ENCODE data around the gene FBXL2. TPM values are rescaled to one million over a fixed set of nuclear protein-coding genes. Genes with fewer than 3 reads are reported as not detected.

Gene FBXL2
- total and polyA plus RNA-seq, 2 of the 4 experiments (the other 2 are of a cell fraction): 15.8 to 21.0 TPM

GRCh38 chr3:33334364-33334763 lies 57.1 kb downstream of the FBXL2 start:
- Histone ChIP-seq H4K5ac (ENCODE audit: low read depth, low read length) (no peak overlapping the region), H2BK120ac (ENCODE audit: low read depth, low read length) (no peak overlapping the region), H3K27ac (ENCODE audit: insufficient read depth, low read length) (no peak overlapping the region), H3K4me3 (ENCODE audit: insufficient read depth, low read depth, low read length) (no peak overlapping the region), H2AK9ac (replicated peaks; ENCODE audit: low read depth, low read length, poor library complexity) (no peak overlapping the region), H3K9ac (ENCODE audit: low read depth, low read length) (no peak overlapping the region), H3K4ac (ENCODE audit: low read depth, low read length) (no peak overlapping the region), H4K91ac (ENCODE audit: insufficient read depth, low read depth, low read length) (no peak overlapping the region), H2BK15ac (ENCODE audit: low read depth, low read length) (no peak overlapping the region), H4K20me1 (ENCODE audit: insufficient read depth, low read length) (no peaks in the 10 kb centered on the region), H3K79me1 (ENCODE audit: low read depth in 1 of 2, low read length in 2 of 2) (no peaks in the 10 kb centered on the region), H3K9me3 (ENCODE audit: control insufficient read depth, insufficient read depth, low read length) (peaks cover 4% of the 10 kb centered on the region), H3K9me1 (ENCODE audit: insufficient read depth, low read length) (no peaks in the 10 kb centered on the region), H3K56ac (ENCODE audit: extremely low read depth, insufficient read depth, low read length) (no peak overlapping the region), H3K36me3 (ENCODE audit: control insufficient read depth, insufficient read depth, low read length) (no peaks in the 10 kb centered on the region), H3K27me3 (ENCODE audit: control insufficient read depth, insufficient read depth, low read length) (no peaks in the 10 kb centered on the region), H2BK20ac (ENCODE audit: low read depth, low read length) (no peak overlapping the region), H4K8ac (ENCODE audit: low read depth in 2 of 2, low read length in 2 of 2) (no peak overlapping the region), H3K18ac (ENCODE audit: low read depth, low read length) (no peak overlapping the region), H3K4me2 (ENCODE audit: low read depth, low read length) (no peak overlapping the region), H2AK5ac (ENCODE audit: low read depth, low read length) (no peak overlapping the region), H2BK5ac (ENCODE audit: low read depth, low read length, poor library complexity, severe bottlenecking) (no peak overlapping the region), H2AFZ (replicated peaks; ENCODE audit: low read length, poor library complexity) (no peak overlapping the region), H3K23ac (ENCODE audit: low read depth, low read length) (no peak overlapping the region), H3K4me1 (ENCODE audit: control insufficient read depth, insufficient read depth, low read length) (peaks cover 2% of the 10 kb centered on the region; the same call in 1 of the 2 replicates), H3K14ac (replicated peaks; ENCODE audit: low read depth, low read length) (no peak overlapping the region)
- DNase-seq (no peak), ATAC-seq (ENCODE audit: low read depth) (no peak)
- dilution Hi-C loops (cut with HindIII; ENCODE audit: low sequenced_read_pairs, unreplicated experiment): no loop called here
- TF ChIP-seq NFE2L2 (IDR thresholded peaks at IDR 0.05; ENCODE audit: low read depth, low read length): no peak
- no peak for TF ChIP-seq POLR2A (IDR thresholded peaks at IDR 0.05; ENCODE audit: low read depth, low read length)
- no peak for TF ChIP-seq RCOR1 (IDR thresholded peaks at IDR 0.05; ENCODE audit: insufficient replicate concordance, low read length)
- TF ChIP-seq, protein P1, sequence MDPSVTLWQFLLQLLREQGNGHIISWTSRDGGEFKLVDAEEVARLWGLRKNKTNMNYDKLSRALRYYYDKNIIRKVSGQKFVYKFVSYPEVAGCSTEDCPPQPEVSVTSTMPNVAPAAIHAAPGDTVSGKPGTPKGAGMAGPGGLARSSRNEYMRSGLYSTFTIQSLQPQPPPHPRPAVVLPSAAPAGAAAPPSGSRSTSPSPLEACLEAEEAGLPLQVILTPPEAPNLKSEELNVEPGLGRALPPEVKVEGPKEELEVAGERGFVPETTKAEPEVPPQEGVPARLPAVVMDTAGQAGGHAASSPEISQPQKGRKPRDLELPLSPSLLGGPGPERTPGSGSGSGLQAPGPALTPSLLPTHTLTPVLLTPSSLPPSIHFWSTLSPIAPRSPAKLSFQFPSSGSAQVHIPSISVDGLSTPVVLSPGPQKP (IDR thresholded peaks at IDR 0.05; ENCODE audit: borderline replicate concordance, low read depth, low read length): no peak
- TF ChIP-seq MAZ (IDR thresholded peaks at IDR 0.05; ENCODE audit: borderline replicate concordance, low read depth, low read length): no peak
- TF ChIP-seq RAD21 (IDR thresholded peaks at IDR 0.05; ENCODE audit: low read length): no peak
- TF ChIP-seq SMC3 (IDR thresholded peaks at IDR 0.05; ENCODE audit: low read depth, low read length): no peak
- TF ChIP-seq RFX5 (IDR thresholded peaks at IDR 0.05; ENCODE audit: low read depth, low read length): no peak
- TF ChIP-seq, protein P2, sequence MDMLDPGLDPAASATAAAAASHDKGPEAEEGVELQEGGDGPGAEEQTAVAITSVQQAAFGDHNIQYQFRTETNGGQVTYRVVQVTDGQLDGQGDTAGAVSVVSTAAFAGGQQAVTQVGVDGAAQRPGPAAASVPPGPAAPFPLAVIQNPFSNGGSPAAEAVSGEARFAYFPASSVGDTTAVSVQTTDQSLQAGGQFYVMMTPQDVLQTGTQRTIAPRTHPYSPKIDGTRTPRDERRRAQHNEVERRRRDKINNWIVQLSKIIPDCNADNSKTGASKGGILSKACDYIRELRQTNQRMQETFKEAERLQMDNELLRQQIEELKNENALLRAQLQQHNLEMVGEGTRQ (IDR thresholded peaks at IDR 0.05; ENCODE audit: low read depth, low read length): no peak
- no peak for TF ChIP-seq CEBPB (IDR thresholded peaks at IDR 0.05; ENCODE audit: low read depth, low read length)
- no peak for TF ChIP-seq CTCF (conservative IDR thresholded peaks at IDR 0.05; ENCODE audit: low read depth, low read length)
- no peak for TF ChIP-seq BHLHE40 (IDR thresholded peaks at IDR 0.05; ENCODE audit: low read depth, low read length)
- TF ChIP-seq MAFK (IDR thresholded peaks at IDR 0.05; ENCODE audit: low read depth, low read length): no peak
- no peak for TF ChIP-seq CHD1 (IDR thresholded peaks at IDR 0.05; ENCODE audit: low read depth, low read length)
- ChIA-PET POLR2A (ENCODE audit: unreplicated experiment) (no interaction called here), CTCF (no interaction called here)
- no CpG with 5 or more reads among the region's 2 CpGs for WGBS, 2 experiments (ENCODE audit: extremely low coverage in 2 of 2, insufficient read length in 1 of 2)
- intact Hi-C loops (cut with micrococcal nuclease): loop anchor here (10.0 kb wide), 1 partner anchor 50 kb away; no protein-coding TSS in a partner anchor
- in situ Hi-C loops (cut with MboI; ENCODE audit: low sequenced_read_pairs): no loop called here
- no TSS peak for BruUV-seq (replicated peaks)
